Sigmoid colon (tissue), 7 donors: ENCODE results near the gene NACC2. TPM values are rescaled to one million over a fixed set of nuclear protein-coding genes. Genes with fewer than 3 reads are reported as not detected.

ENCODE experiments used
- DNase-seq: peaks from one replicate; pipeline ENCODE4 v3.0.0-alpha.2; 2019
- H3K27ac ChIP-seq, 4 donors: fragments of 200-600 bp; sonication (generic); one replicate each; pipeline ENCODE4 v1.5.1; 2016 to 2019; ENCODE audit warnings: mild to moderate bottlenecking in 1 of 4
- H3K27me3 ChIP-seq, 3 donors: fragments of 200-600 bp; sonication (generic); one replicate each; pipeline ENCODE4 v1.5.1; 2019; ENCODE audit warnings: mild to moderate bottlenecking in 1 of 3
- H3K36me3 ChIP-seq, 4 donors: fragments of 200-600 bp; sonication (generic); one replicate each; pipeline ENCODE4 v1.5.1; 2016 to 2019
- H3K4me1 ChIP-seq, 4 donors: fragments of 200-600 bp; sonication (generic); one replicate each; pipeline ENCODE4 v1.5.1; 2017 to 2019
- H3K4me3 ChIP-seq, 4 donors: fragments of 200-600 bp; sonication (generic); one replicate each; pipeline ENCODE4 v1.5.1; 2017 to 2019; ENCODE audit warnings: mild to moderate bottlenecking in 2 of 4, moderate library complexity in 1 of 4
- H3K9me3 ChIP-seq, 4 donors: fragments of 200-600 bp in 3 of 4; sonication (generic) in 3 of 4; one replicate each; pipeline versions ENCODE4 v1.5.1 to v1.6.1; 2013 to 2019
- EP300 ChIP-seq, 4 donors: sonication (generic); formaldehyde crosslinking; IDR thresholded peaks; one replicate each; pipeline ENCODE4 v1.6.1; 2017; ENCODE audit warnings: antibody characterized with exemption in 4 of 4
- POLR2A ChIP-seq, 2 donors: fragments of 450-650 bp; IDR thresholded peaks; one replicate each; pipeline ENCODE4 v1.6.1; 2016; ENCODE audit warnings: antibody characterized with exemption in 2 of 2, mild to moderate bottlenecking in 2 of 2, moderate library complexity in 2 of 2
- POLR2AphosphoS5 ChIP-seq, 4 donors: sonication (generic); formaldehyde crosslinking; IDR thresholded peaks; one replicate each; pipeline ENCODE4 v1.6.1; 2017; ENCODE audit warnings: antibody characterized with exemption in 4 of 4
- WGBS, 2 donors: extraction: QIAGEN DNeasy Blood & Tissue Kit; methylation state at CpG; one replicate each; pipeline ENCODE4 v1.1.7; 2013; 5-methylcytosine and 5-hydroxymethylcytosine counted together
- intact Hi-C: fragments of 100-400 bp; cut with DNase I; formaldehyde crosslinking; loops from one replicate; pipeline ENCODE4 v1.15.1; 2023
- polyA plus RNA-seq, 3 donors: library from polyadenylated mRNA; stranded (reverse); fragments of 200-250 nt; gene quantifications; one replicate each; pipeline ENCODE4 v1.2.3, GENCODE V29; 2013
- total RNA-seq, 4 donors: library from RNA; depleted of rRNA; stranded (reverse); fragments of >200 nt; gene quantifications; one replicate each; pipeline ENCODE4 v1.1.0, GENCODE V29; 2016
- TF ChIP-seq, protein P1 (sequence below), 4 experiments: fragments of 450-650 bp in 3 of 4; fragments of 200-600 bp in 1 of 4; IDR thresholded peaks; one replicate each; pipeline ENCODE4 v1.5.1; 2016 to 2019; ENCODE audit warnings: antibody characterized with exemption in 4 of 4, mild to moderate bottlenecking in 3 of 4, moderate library complexity in 2 of 4
- donor health status: healthy with polysubstance abuse.
- donor health status: Bipolar disorder and iron deficiency.
- donor health status: healthy.

Gene NACC2
- total and polyA plus RNA-seq, 7 donors, result 3.6 to 80.0 (median 41.6) TPM

DNA sequence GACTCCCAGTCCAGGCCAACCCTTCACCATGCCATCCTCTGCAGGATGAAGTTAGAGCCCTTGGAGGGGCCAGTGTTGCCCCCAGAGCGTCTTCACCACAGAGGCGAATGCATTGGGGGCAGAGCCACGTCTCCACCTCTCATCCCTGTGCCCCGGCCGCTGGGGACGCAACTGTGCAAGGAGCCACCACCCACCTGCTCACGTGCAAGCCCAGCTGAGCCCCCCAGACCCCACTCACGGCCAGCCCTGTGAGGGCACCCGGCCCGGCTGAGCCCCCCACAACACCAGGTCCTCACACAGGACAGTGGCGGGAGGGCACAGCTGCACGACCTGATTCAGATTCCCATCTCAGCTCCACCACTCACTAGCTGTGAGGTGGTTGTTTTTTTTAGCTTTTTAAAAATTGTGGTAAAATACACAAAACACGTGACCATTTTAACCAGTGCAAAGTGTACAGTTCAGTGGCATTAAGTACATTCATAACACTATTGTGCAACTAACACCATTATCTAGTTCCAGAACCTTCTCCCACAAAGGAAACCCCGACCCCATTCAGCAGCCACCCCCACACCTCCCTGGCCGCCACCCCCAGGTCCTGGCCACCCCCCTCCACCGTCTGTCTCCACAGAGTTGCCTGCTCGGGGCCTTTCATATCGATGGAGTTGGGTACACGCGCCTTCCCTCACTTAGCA, 100.4 kb downstream of the NACC2 start:
- H3K4me1 ChIP-seq, result peaks cover 3 to 44% (median 35%) of the 10 kb centered on the region in 4 donors
- H3K4me3 ChIP-seq, result no peak overlapping the region
- 75% methylated on average over 20 of the region's 20 CpGs for WGBS, 2 donors
- H3K27ac ChIP-seq, result peak overlapping the region in 2 of 4 donors; percentile 85 to 88
- H3K9me3 ChIP-seq, result no peaks in the 10 kb centered on the region
- TF ChIP-seq POLR2AphosphoS5 (IDR thresholded peaks at IDR 0.05), result no peak
- TF ChIP-seq, protein P1, sequence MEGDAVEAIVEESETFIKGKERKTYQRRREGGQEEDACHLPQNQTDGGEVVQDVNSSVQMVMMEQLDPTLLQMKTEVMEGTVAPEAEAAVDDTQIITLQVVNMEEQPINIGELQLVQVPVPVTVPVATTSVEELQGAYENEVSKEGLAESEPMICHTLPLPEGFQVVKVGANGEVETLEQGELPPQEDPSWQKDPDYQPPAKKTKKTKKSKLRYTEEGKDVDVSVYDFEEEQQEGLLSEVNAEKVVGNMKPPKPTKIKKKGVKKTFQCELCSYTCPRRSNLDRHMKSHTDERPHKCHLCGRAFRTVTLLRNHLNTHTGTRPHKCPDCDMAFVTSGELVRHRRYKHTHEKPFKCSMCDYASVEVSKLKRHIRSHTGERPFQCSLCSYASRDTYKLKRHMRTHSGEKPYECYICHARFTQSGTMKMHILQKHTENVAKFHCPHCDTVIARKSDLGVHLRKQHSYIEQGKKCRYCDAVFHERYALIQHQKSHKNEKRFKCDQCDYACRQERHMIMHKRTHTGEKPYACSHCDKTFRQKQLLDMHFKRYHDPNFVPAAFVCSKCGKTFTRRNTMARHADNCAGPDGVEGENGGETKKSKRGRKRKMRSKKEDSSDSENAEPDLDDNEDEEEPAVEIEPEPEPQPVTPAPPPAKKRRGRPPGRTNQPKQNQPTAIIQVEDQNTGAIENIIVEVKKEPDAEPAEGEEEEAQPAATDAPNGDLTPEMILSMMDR (IDR thresholded peaks at IDR 0.05), result no peak
- no peak for TF ChIP-seq EP300 (IDR thresholded peaks at IDR 0.05)
- TF ChIP-seq POLR2A (IDR thresholded peaks at IDR 0.05), result no peak
- H3K36me3 ChIP-seq, result no peaks in the 10 kb centered on the region
- intact Hi-C loops, result loop anchor here (10.0 kb wide), 1 partner anchor 120 kb away; the partner anchor contains the start of gene TMEM250
- peaks cover 4 to 9% (median 8%) of the 10 kb centered on the region in 3 donors for H3K27me3 ChIP-seq
- DNase-seq, result no peak

DNA sequence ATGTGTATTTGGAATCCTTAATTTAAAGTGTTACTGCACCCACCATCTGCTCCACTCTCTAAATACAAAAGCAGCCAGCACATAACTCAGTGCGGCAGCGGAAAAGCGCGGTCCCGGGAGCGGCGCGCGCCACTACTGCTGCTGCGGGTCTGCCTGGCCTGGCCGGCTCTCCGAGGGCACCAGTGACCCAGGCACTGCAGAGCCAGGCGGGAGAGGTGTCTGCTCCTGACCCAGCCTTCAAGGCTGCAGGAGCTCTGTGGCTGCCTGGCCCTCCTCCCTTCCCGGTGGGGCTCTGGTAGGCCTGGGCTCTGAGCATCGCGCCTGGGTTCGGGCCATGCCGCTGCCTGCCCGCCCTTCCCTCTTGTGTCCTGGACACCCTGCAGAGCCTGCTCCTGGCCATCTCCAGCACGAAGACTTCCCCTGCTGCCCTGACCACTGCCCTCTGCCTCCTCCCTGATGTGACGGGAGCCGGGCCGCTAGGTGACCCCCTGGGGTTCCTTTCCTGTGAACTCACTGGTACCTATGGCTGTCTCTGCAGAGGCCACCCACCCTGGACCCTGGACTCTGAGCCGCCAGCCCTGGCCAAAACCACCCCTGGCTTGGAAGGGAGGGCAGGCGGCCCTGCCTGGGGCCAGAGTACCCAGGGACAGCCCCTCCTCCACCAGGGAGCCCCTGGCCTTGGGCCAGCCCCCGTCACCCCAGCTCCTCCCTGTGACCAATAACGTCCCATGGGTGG, 101.2 kb downstream of the NACC2 start:
- TF ChIP-seq POLR2A (IDR thresholded peaks at IDR 0.05) (no peak), EP300 (IDR thresholded peaks at IDR 0.05) (no peak), POLR2AphosphoS5 (IDR thresholded peaks at IDR 0.05) (no peak)
- TF ChIP-seq, protein P1 (IDR thresholded peaks at IDR 0.05), result no peak
- Histone ChIP-seq H3K36me3 (no peaks in the 10 kb centered on the region), H3K27ac (peak overlapping the region; percentile 80 to 88 (median 86)), H3K4me3 (no peak overlapping the region), H3K9me3 (no peaks in the 10 kb centered on the region), H3K27me3 (peaks cover 4 to 15% (median 13%) of the 10 kb centered on the region in 3 donors), H3K4me1 (peaks cover 3 to 45% (median 36%) of the 10 kb centered on the region in 4 donors)
- no peak for DNase-seq
- intact Hi-C loops, result loop anchor here (10.0 kb wide), 1 partner anchor 121 kb away; the partner anchor contains the start of gene TMEM250
- 82 to 86% methylated on average over 27 of the region's 27 CpGs for WGBS, 2 donors

DNA sequence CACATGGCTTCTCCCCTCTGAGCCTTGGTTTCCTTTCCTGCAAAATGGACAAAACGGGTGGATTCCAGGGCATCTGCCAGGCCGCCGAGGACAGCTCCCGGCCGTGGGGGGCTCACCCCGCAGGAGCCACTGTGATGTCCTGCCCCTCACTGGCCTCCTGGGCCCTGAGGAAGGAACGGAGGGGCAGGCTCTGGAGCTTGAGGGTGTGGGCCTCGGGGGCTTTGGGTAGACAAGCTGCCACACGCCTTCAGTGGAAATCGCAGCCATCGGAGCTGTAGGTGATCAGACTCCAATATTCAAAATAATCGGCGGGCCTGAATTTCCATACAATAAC, 101.7 kb downstream of the NACC2 start:
- WGBS, 2 donors, result 66 to 78% methylated on average over 13 of the region's 13 CpGs
- intact Hi-C loops, result loop anchor here (10.0 kb wide), 1 partner anchor 121 kb away; the partner anchor contains the start of gene TMEM250
- H3K27me3 ChIP-seq, result peaks cover 4 to 21% (median 14%) of the 10 kb centered on the region in 3 donors
- H3K4me3 ChIP-seq, result peak overlapping the region in 2 of 4 donors; percentile 30 to 33
- DNase-seq, result no peak
- H3K36me3 ChIP-seq, result no peaks in the 10 kb centered on the region
- no peak for TF ChIP-seq EP300 (IDR thresholded peaks at IDR 0.05)
- no peak for TF ChIP-seq POLR2AphosphoS5 (IDR thresholded peaks at IDR 0.05)
- TF ChIP-seq, protein P1 (IDR thresholded peaks at IDR 0.05), result no peak
- no peak for TF ChIP-seq POLR2A (IDR thresholded peaks at IDR 0.05)
- no peaks in the 10 kb centered on the region for H3K9me3 ChIP-seq
- H3K27ac ChIP-seq, result peak overlapping the region; percentile 80 to 88 (median 86)
- peaks cover 3 to 45% (median 36%) of the 10 kb centered on the region in 4 donors for H3K4me1 ChIP-seq

DNA sequence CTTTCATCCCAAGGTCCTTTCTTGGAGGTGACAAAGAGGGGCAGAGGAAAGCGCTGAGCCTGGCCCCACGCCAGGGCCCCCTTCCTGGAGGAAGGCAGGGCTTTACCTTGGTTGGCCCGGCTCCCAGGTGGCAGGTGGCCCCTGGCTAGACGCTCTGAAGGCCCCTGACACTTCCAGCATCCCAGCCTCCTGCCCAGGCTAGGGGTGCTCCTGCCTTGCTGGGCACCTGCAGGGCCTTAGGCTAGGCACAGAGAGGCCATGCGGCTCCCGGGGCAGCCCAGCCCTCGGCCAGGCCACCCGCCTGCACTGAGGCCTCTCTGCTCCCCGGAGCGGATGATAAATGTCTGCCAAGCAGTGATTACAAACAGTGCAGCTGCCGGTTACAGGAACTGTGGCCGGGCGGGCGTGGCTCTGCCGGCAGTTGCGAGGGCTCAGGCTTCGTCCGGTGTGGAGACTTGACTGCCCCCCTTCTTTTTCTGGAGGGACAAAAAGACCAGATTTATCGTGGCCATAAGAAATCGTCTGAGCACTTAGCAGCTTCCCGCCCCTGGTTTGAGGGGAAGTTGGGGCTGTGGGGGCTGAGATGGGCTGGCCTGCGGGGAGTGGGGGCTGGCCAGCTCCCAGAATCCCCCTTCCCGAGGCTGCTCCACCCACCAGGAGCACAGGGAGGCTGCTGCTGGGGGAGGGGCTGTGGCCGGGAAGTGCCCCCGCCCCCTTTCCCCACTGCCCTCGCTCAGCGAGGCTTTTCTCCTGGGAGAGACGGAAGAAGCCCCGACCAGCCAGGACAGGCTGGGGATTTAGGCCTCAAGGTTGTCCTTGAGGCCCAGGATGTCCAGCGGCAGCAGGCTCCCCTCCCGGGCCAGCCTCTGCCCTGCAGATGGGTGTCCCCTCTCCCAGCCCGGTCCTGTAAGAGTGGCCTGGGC, 102.3 kb downstream of the NACC2 start:
- peak; percentile 46 to 81 (median 70) for TF ChIP-seq POLR2AphosphoS5 (IDR thresholded peaks at IDR 0.05)
- TF ChIP-seq, protein P1 (IDR thresholded peaks at IDR 0.05), result no peak
- Histone ChIP-seq H3K27ac (peak overlapping the region; percentile 80 to 88 (median 86)), H3K27me3 (peaks cover 4 to 26% (median 14%) of the 10 kb centered on the region in 3 donors), H3K4me1 (peaks cover 3 to 45% (median 36%) of the 10 kb centered on the region in 4 donors), H3K4me3 (peak overlapping the region; percentile 1 to 33 (median 22)), H3K9me3 (no peaks in the 10 kb centered on the region), H3K36me3 (no peaks in the 10 kb centered on the region)
- intact Hi-C loops, result loop anchor here (10.0 kb wide), 1 partner anchor 122 kb away; the partner anchor contains the start of gene TMEM250
- peak; percentile 94 for DNase-seq
- 5 to 10% methylated on average over 32 of the region's 32 CpGs for WGBS, 2 donors
